NCI-H345 treated with DMSO at 0.1 percent for 48 hours (cell line): ENCODE results near the gene AK2.
"Not testable (repeated sequence)": the region's sequence is repeated elsewhere in the genome, so short reads cannot be mapped to it uniquely, and the experiment has no call there.

Experiments used
- DNase-seq: peaks from one replicate; lab custom pipeline; 2025; ENCODE audit not compliant: unreplicated experiment; lab: John Stamatoyannopoulos, UW

The AK2 gene

GRCh38 chr1:33002006-33002405 is 34.7 kb downstream of the AK2 start:
- no peak for DNase-seq

- no peak for DNase-seq
Observed at GRCh38 chr1:33001282-33001681, 35.4 kb downstream of the AK2 start.

GRCh38 chr1:33000427-33001026 is 36.2 kb downstream of the AK2 start:
- no peak for DNase-seq

- DNase-seq = no peak
Observed at GRCh38 chr1:32998997-32999396, 37.7 kb downstream of the AK2 start.

- DNase-seq = no peak
Observed at GRCh38 chr1:32998064-32998463, 38.6 kb downstream of the AK2 start.

GRCh38 chr1:32997381-32997891 is 39.2 kb downstream of the AK2 start:
- DNase-seq = no peak

GRCh38 chr1:32993324-32993636 is 43.4 kb downstream of the AK2 start:
- DNase-seq = not testable (repeated sequence)

- no peak for DNase-seq
Observed at GRCh38 chr1:32992489-32993323, 44.0 kb downstream of the AK2 start.

- no peak for DNase-seq
Observed at GRCh38 chr1:32991819-32992488, 44.7 kb downstream of the AK2 start.

- no peak for DNase-seq
Observed at GRCh38 chr1:32991386-32991785, 45.3 kb downstream of the AK2 start.

GRCh38 chr1:32990887-32991286 is 45.8 kb downstream of the AK2 start:
- no peak for DNase-seq

GRCh38 chr1:32989160-32990050 is 47.3 kb downstream of the AK2 start:
- DNase-seq = no peak

- no peak for DNase-seq
Observed at GRCh38 chr1:32988665-32989064, 48.0 kb downstream of the AK2 start.

GRCh38 chr1:32985226-32985625 is 51.5 kb downstream of the AK2 start:
- DNase-seq = no peak

GRCh38 chr1:32984455-32985171 is 52.1 kb downstream of the AK2 start:
- no peak for DNase-seq

- DNase-seq = no peak
Observed at GRCh38 chr1:32984090-32984454, 52.6 kb downstream of the AK2 start.

- no peak for DNase-seq
Observed at GRCh38 chr1:32983020-32983419, 53.7 kb downstream of the AK2 start.

- DNase-seq = no peak
Observed at GRCh38 chr1:32981003-32981901, 55.4 kb downstream of the AK2 start.

- DNase-seq = no peak
Observed at GRCh38 chr1:32980080-32980479, 56.6 kb downstream of the AK2 start.
